Activated CD4-positive, alpha-beta memory T cell treated with anti-CD3 and anti-CD28 coated beads for 36 hours (primary cell): ENCODE results near the gene KIF5C. TPM values are rescaled to one million over a fixed set of nuclear protein-coding genes. Genes with fewer than 3 reads are reported as not detected.

Experiments
- CTCF ChIA-PET: fragments of 350-600 bp; sonication (Branson Sonifier 250); formaldehyde crosslinking; loops from one replicate; lab custom pipeline; 2021; ENCODE audit warnings: antibody characterized with exemption, inconsistent platforms; lab: Charles Lee
- POLR2A ChIA-PET: fragments of 350-600 bp; sonication (Branson Sonifier 250); formaldehyde crosslinking; loops from one replicate; lab custom pipeline; 2021; ENCODE audit warnings: antibody characterized with exemption; lab: Charles Lee
- DNase-seq: peaks from one replicate; pipeline ENCODE4 v3.0.0-alpha.2; 2020
- H3K27ac Mint-ChIP-seq: one replicate; pipeline ENCODE4 v1.8.0; 2021; ENCODE audit warnings: mixed read lengths
- H3K27me3 Mint-ChIP-seq: one replicate; pipeline ENCODE4 v1.8.0; 2021; ENCODE audit warnings: mixed read lengths
- H3K36me3 Mint-ChIP-seq: one replicate; pipeline ENCODE4 v1.8.0; 2021; ENCODE audit warnings: mixed read lengths
- H3K4me1 Mint-ChIP-seq: one replicate; pipeline ENCODE4 v1.8.0; 2021; ENCODE audit warnings: low read depth, mixed read lengths
- H3K4me3 Mint-ChIP-seq: one replicate; pipeline ENCODE4 v1.8.0; 2021; ENCODE audit warnings: mild to moderate bottlenecking, mixed read lengths
- H3K9me3 Mint-ChIP-seq: one replicate; pipeline ENCODE4 v1.8.0; 2021; ENCODE audit warnings: mixed read lengths
- intact Hi-C: fragments of 100-400 bp; cut with micrococcal nuclease; formaldehyde crosslinking; loops from one replicate; pipeline ENCODE4 v1.15.1; 2023
- total RNA-seq, 2 experiments: library from RNA; stranded (reverse); gene quantifications; one replicate each; pipeline ENCODE4 v1.2.3, GENCODE V29; 2021

The KIF5C gene
- total RNA-seq, 2 experiments from 2014 or later = 25.2 to 30.8 TPM

DNA sequence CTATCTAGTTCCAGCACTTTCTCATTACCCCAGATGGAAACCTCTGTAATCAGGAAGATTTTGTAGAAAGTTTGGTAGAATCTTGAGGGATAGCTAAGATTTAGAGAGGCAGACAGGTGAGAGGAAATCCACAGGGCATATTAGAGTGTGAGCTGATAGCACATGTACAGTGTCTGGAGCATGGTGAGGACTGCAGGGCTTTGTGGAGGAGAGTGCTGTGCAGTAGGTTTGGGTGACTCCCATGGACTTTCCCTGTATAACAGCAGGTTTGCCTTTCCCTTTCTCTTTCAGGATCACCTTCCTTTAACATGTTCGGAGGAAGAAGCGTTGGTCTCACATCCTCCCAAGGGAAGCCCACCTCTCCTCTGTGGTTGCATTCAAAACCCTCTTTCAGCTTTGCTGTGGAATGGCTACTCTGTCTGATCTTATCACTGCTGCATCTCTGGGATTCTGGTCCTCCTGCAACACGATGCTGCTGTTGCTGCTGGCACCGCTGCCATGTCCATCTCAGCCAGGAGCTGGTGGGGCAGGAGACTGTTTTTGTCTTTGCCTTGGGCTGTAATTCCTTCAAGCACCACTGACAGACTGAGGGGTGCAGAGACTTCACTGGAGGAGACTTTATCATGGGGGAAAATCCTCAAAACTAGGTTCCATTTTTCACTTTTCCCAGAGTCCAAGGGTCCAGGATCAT lies 7.8 kb upstream of the KIF5C start:
- Mint-ChIP-seq H3K4me1 (peaks cover 4% of the 10 kb centered on the region), H3K9me3 (no peaks in the 10 kb centered on the region), H3K36me3 (no peaks in the 10 kb centered on the region), H3K27me3 (peaks cover 27% of the 10 kb centered on the region), H3K4me3 (no peak overlapping the region), H3K27ac (no peak overlapping the region)
- no peak for DNase-seq
- ChIA-PET CTCF (no interaction called here), POLR2A (no interaction called here)
- intact Hi-C loops = no loop called here

DNA sequence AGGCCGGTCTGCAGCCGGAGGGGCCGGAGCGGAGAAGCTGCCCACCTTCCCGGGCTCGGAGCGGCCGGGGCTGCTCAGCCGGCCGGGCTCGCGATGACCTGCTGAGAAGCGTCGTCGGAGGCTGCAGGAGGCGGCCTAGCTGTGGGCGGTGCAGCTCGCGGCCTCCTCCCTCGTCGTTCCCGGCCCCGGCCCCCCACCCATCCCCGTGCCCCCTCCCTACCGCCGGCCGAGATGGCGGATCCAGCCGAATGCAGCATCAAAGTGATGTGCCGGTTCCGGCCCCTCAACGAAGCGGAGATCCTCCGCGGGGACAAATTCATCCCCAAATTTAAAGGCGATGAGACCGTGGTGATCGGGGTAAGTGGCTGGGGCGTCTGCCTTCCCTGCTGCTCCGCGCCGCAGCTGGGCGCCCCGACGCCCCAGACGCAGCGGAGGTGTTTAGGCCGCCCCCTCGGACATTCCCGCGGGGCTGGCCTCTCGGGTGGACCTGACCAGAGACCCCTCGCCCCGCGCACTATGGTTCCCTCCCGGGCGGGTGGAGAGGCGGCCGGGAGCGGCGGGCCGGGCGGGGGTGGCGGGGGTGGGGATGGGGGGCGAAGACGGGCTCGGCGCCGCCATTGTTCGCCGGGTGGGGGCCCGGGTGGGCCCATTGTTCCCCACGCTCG lies 492 bp downstream of the KIF5C start:
- ChIA-PET POLR2A (interaction anchor here (1.1 kb wide), 1 partner anchor 42 kb away, joined by 3 read pairs; no protein-coding TSS in a partner anchor), CTCF (interaction anchor here (1.0 kb wide), 2 partner anchors 52 to 232 kb away, joined by 3 read pairs; no protein-coding TSS in a partner anchor)
- Mint-ChIP-seq H3K36me3 (peaks cover 4% of the 10 kb centered on the region), H3K27ac (no peak overlapping the region), H3K27me3 (peaks cover 8% of the 10 kb centered on the region), H3K4me3 (peak overlapping the region; percentile 86), H3K9me3 (peaks cover 2% of the 10 kb centered on the region), H3K4me1 (peaks cover 10% of the 10 kb centered on the region)
- peak; percentile 33 for DNase-seq
- intact Hi-C loops = loop anchor here (1.0 to 5.0 kb wide), 8 partner anchors 12 to 855 kb away; partner anchors contain the start of gene ORC4

- H3K27ac Mint-ChIP-seq = peak overlapping the region; percentile 38
- peaks cover 4% of the 10 kb centered on the region for H3K9me3 Mint-ChIP-seq
- intact Hi-C loops = loop anchor here (1.0 to 5.0 kb wide), 3 partner anchors 11 to 348 kb away; no protein-coding TSS in a partner anchor
- peaks cover 10% of the 10 kb centered on the region for H3K4me1 Mint-ChIP-seq
- H3K27me3 Mint-ChIP-seq = peaks cover 8% of the 10 kb centered on the region
- H3K4me3 Mint-ChIP-seq = peak overlapping the region; percentile 86
- DNase-seq = peak; percentile 40
- peaks cover 6% of the 10 kb centered on the region for H3K36me3 Mint-ChIP-seq
- ChIA-PET CTCF (interaction anchor here (1.0 kb wide), 2 partner anchors 51 to 232 kb away, joined by 3 read pairs; no protein-coding TSS in a partner anchor), POLR2A (interaction anchor here (1.1 to 1.4 kb wide), 2 partner anchors 41 to 60 kb away, joined by 3 read pairs; no protein-coding TSS in a partner anchor)
Measured at GRCh38 chr2:148876202-148876594, 1.2 kb downstream of the KIF5C start.

GRCh38 chr2:148876595-148877402 lies 1.8 kb downstream of the KIF5C start:
- POLR2A ChIA-PET = interaction anchor here (1.1 to 1.4 kb wide), 2 partner anchors 41 to 60 kb away, joined by 3 read pairs; no protein-coding TSS in a partner anchor
- peak overlapping the region; percentile 86 for H3K4me3 Mint-ChIP-seq

GRCh38 chr2:148877403-148877740 lies 2.3 kb downstream of the KIF5C start:
- intact Hi-C loops = loop anchor here (5.0 kb wide), 1 partner anchor 150 kb away; no protein-coding TSS in a partner anchor
- Mint-ChIP-seq H3K36me3 (peaks cover 6% of the 10 kb centered on the region), H3K9me3 (peaks cover 4% of the 10 kb centered on the region), H3K27ac (no peak overlapping the region), H3K27me3 (peaks cover 6% of the 10 kb centered on the region), H3K4me3 (peak overlapping the region; percentile 86), H3K4me1 (peaks cover 10% of the 10 kb centered on the region)
- DNase-seq = no peak
- POLR2A ChIA-PET = interaction anchor here (1.4 kb wide), 1 partner anchor 61 kb away, joined by 3 read pairs; no protein-coding TSS in a partner anchor
- CTCF ChIA-PET = no interaction called here

More at GRCh38 chr2:148876595-148877402, 1.8 kb downstream of the KIF5C start:
- H3K4me1 Mint-ChIP-seq = peaks cover 10% of the 10 kb centered on the region
- H3K27ac Mint-ChIP-seq = peak overlapping the region; percentile 58
- peak; percentile 77 for DNase-seq
- intact Hi-C loops = loop anchor here (1.0 to 5.0 kb wide), 3 partner anchors 11 to 348 kb away; no protein-coding TSS in a partner anchor
- H3K36me3 Mint-ChIP-seq = peaks cover 6% of the 10 kb centered on the region
- peaks cover 4% of the 10 kb centered on the region for H3K9me3 Mint-ChIP-seq
- H3K27me3 Mint-ChIP-seq = peaks cover 8% of the 10 kb centered on the region
- CTCF ChIA-PET = interaction anchor here (1.0 kb wide), 2 partner anchors 51 to 233 kb away, joined by 3 read pairs; no protein-coding TSS in a partner anchor

GRCh38 chr2:148880636-148881035 lies 5.6 kb downstream of the KIF5C start:
- Mint-ChIP-seq H3K4me3 (no peak overlapping the region), H3K4me1 (peaks cover 10% of the 10 kb centered on the region), H3K27me3 (no peaks in the 10 kb centered on the region), H3K27ac (no peak overlapping the region), H3K9me3 (peaks cover 4% of the 10 kb centered on the region), H3K36me3 (peaks cover 6% of the 10 kb centered on the region)
- no peak for DNase-seq
- intact Hi-C loops = no loop called here
- CTCF ChIA-PET = interaction anchor here (1.5 kb wide), 1 partner anchor 47 kb away, joined by 5 read pairs; no protein-coding TSS in a partner anchor
- POLR2A ChIA-PET = no interaction called here

- peaks cover 3% of the 10 kb centered on the region for H3K27me3 Mint-ChIP-seq
- POLR2A ChIA-PET = no interaction called here
- peaks cover 3% of the 10 kb centered on the region for H3K4me1 Mint-ChIP-seq
- no peak for DNase-seq
- intact Hi-C loops = no loop called here
- H3K9me3 Mint-ChIP-seq = peaks cover 4% of the 10 kb centered on the region
- no peak overlapping the region for H3K4me3 Mint-ChIP-seq
- CTCF ChIA-PET = interaction anchor here (1.5 kb wide), 1 partner anchor 45 kb away, joined by 5 read pairs; no protein-coding TSS in a partner anchor
- H3K27ac Mint-ChIP-seq = no peak overlapping the region
- peaks cover 6% of the 10 kb centered on the region for H3K36me3 Mint-ChIP-seq
Measured at GRCh38 chr2:148882051-148882450, 7.0 kb downstream of the KIF5C start.

DNA sequence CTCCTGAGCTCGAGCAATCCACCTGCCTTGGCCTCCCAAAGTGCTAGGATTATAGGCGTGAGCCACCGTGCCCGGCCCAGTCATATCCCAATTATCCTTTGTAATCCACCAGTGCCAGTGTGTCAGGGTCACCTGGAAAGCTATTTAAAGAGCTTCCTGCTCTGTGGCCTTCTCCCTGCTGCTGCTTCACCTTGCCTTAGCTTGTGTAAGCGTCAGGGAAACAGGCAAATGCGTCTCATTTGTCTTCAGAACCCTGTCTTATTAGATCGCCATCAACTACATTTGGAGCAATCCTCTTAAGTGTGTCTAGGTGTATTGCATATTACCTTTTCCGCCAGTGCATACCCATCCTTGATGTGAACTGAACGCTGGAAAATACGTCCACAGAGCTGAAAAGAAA lies 10.2 kb downstream of the KIF5C start:
- Mint-ChIP-seq H3K27ac (no peak overlapping the region), H3K4me1 (peaks cover 13% of the 10 kb centered on the region), H3K27me3 (peaks cover 12% of the 10 kb centered on the region), H3K9me3 (peaks cover 4% of the 10 kb centered on the region), H3K36me3 (peaks cover 5% of the 10 kb centered on the region), H3K4me3 (no peak overlapping the region)
- no peak for DNase-seq
- intact Hi-C loops = no loop called here
- POLR2A ChIA-PET = no interaction called here
- CTCF ChIA-PET = no interaction called here

GRCh38 chr2:148885988-148886387 lies 11.0 kb downstream of the KIF5C start:
- ChIA-PET POLR2A (no interaction called here), CTCF (no interaction called here)
- Mint-ChIP-seq H3K27me3 (peaks cover 12% of the 10 kb centered on the region), H3K36me3 (peaks cover 2% of the 10 kb centered on the region), H3K27ac (no peak overlapping the region), H3K9me3 (no peaks in the 10 kb centered on the region), H3K4me3 (no peak overlapping the region), H3K4me1 (peaks cover 13% of the 10 kb centered on the region)
- DNase-seq = no peak
- intact Hi-C loops = no loop called here

DNA sequence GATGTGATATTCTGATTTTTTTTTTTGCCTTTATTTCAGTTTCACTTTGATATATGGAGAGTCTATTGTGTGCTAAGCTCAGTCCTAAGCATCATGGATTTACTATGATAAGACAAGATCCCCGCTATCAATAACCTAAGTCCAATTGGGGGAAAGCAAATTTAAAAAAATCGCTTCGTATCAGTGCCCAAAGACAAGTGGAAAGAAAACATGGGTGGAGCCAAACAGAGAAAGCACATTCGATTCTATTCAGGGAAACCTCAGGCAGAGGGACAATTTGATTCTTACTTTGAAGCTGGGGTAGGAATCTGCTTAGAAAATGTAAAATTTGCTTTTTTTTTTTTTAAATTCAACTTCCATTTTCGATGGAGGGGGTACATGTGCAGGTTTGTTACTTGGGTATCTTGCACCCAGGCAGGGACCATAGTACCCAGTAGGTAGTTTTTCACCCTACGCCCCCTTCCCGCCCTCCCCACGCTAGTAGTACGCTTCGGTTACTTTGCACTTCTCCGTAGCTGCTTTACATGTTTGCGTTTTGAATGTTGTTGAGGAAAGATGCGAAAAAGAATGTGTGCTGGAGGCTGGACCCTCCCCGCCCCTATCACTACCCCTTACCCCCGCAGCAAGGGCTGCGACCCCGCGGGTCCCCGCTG lies 12.4 kb downstream of the KIF5C start:
- no peak overlapping the region for H3K27ac Mint-ChIP-seq
- CTCF ChIA-PET = interaction anchor here (1.1 kb wide), 1 partner anchor 15 kb away, joined by 3 read pairs; no protein-coding TSS in a partner anchor
- intact Hi-C loops = loop anchor here (1.0 to 2.0 kb wide), 2 partner anchors 11 to 39 kb away; no protein-coding TSS in a partner anchor

DNA sequence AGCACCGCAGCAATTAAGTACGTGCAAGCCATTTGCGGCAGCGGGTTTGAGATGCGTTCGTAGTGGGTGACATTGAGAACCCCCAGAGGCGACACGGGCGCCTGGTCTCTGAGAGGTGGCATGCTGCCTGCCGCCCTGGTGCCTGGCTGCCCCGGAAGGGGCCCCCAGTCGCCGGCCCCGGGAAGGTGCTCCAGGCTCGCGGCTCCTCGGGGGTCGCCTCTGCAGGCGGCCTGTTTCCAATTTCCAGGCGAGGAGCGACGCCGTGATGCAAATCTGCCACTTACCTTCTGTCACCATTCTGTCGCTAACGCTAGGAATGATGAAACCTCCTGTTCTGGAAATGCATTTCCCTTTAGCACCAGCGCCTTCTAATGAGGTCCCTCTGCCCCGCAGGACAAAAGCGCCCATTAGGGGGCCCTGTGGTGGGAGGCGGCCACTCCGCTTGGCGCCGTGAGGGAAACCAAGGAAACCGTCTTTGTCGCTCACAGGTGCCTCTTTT lies 13.0 kb downstream of the KIF5C start:
- peaks cover 7% of the 10 kb centered on the region for H3K36me3 Mint-ChIP-seq
- peak; percentile 28 for DNase-seq
- ChIA-PET CTCF (no interaction called here), POLR2A (no interaction called here)
- H3K27me3 Mint-ChIP-seq = peaks cover 12% of the 10 kb centered on the region
- peaks cover 13% of the 10 kb centered on the region for H3K4me1 Mint-ChIP-seq
- intact Hi-C loops = loop anchor here (2.0 kb wide), 1 partner anchor 39 kb away; no protein-coding TSS in a partner anchor
- no peak overlapping the region for H3K27ac Mint-ChIP-seq
- peaks cover 13% of the 10 kb centered on the region for H3K9me3 Mint-ChIP-seq
- H3K4me3 Mint-ChIP-seq = peak overlapping the region; percentile 77

More for the DNA sequence above, 12.4 kb downstream of the KIF5C start:
- H3K4me1 Mint-ChIP-seq = peaks cover 13% of the 10 kb centered on the region
- POLR2A ChIA-PET = interaction anchor here (0.6 kb wide), 1 partner anchor 30 kb away, joined by 3 read pairs; no protein-coding TSS in a partner anchor
- H3K9me3 Mint-ChIP-seq = peaks cover 7% of the 10 kb centered on the region
- no peak for DNase-seq
- H3K27me3 Mint-ChIP-seq = peaks cover 12% of the 10 kb centered on the region
- peak overlapping the region; percentile 77 for H3K4me3 Mint-ChIP-seq
- peaks cover 3% of the 10 kb centered on the region for H3K36me3 Mint-ChIP-seq
